Activated CD4-positive, CD25-positive, alpha-beta regulatory T cell treated with anti-CD3 and anti-CD28 coated beads, Interleukin-2, amount 50 U/mL, for 16 hours (primary cell): Measurements from ENCODE around the gene SLCO2B1.

Experiments
- DNase-seq: peaks from one replicate; pipeline ENCODE4 v3.0.0-alpha.2; 2020; ENCODE audit warnings: low read depth, low spot score

The SLCO2B1 gene

DNA sequence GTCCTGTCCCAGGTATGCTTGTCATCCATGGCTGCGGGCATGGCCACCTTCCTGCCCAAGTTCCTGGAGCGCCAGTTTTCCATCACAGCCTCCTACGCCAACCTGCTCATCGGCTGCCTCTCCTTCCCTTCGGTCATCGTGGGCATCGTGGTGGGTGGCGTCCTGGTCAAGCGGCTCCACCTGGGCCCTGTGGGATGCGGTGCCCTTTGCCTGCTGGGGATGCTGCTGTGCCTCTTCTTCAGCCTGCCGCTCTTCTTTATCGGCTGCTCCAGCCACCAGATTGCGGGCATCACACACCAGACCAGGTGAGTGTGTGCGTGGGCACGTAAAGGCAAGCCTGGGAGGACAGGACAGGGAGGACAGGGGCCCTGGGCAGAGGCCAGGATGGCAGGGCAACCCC, 42.4 kb downstream of the SLCO2B1 start:
- DNase-seq: no peak

DNA sequence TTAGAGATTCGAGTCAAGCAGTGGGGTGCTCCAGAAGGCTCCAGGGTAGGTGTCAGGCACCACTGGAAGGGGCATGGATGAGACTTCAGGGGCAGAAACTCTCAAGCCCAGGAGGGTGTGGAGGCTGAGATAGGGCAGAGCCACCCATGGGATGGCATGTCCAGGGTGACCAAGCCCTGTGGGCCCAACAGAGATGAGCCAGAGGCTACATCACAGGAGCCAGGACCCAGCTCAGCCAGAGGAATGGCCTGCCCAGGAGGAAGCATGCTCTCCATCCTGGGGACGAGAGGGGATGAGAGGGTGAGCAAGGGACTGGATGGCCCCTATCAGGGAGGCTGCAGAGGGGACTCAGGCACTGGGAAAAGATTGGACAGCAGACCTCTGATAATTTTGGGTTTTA, 42.8 kb downstream of the SLCO2B1 start:
- no peak for DNase-seq

GRCh38 chr11:75194147-75194546, 43.2 kb downstream of the SLCO2B1 start:
- DNase-seq: no peak

DNA sequence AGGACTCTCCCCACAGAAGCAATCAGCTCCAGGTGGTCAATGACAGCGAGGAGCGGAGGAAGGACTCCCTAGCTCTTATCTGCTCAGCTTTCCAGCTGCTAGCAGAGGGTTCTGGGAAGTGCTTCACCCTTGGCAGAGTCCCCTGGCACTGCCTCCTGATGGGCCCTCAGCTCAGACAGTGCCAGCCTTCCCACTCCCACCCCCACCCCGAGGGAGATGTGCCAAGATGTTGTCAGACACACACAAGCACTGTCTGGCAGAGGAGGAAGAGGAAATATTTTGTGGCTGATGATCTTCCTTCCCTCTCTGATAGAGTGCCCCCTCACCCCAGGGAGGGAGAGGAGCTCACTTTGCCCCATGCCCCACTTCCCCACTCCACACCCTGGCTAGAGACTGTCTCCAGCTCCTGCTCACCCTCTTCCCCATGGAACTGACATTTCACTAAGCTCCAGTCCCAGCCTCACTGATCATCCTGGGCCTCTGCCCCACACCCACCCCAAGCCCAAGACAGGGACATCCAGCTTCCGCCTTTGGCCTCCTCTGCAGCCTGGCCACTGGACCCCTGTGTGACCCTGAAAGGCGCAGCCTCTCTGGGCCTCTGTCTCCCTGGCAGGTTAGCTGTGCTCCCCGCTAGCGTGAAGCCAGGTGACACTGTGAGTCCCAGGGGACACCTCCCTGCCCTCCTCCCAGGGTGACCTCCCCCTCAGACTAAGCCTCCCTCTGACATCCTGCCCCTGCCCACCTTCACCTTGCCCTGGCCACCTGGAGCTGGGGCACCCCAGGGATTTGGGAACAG, 44.5 kb downstream of the SLCO2B1 start:
- no peak for DNase-seq

- DNase-seq: no peak
Measured at GRCh38 chr11:75196426-75196825, 45.5 kb downstream of the SLCO2B1 start.

DNA sequence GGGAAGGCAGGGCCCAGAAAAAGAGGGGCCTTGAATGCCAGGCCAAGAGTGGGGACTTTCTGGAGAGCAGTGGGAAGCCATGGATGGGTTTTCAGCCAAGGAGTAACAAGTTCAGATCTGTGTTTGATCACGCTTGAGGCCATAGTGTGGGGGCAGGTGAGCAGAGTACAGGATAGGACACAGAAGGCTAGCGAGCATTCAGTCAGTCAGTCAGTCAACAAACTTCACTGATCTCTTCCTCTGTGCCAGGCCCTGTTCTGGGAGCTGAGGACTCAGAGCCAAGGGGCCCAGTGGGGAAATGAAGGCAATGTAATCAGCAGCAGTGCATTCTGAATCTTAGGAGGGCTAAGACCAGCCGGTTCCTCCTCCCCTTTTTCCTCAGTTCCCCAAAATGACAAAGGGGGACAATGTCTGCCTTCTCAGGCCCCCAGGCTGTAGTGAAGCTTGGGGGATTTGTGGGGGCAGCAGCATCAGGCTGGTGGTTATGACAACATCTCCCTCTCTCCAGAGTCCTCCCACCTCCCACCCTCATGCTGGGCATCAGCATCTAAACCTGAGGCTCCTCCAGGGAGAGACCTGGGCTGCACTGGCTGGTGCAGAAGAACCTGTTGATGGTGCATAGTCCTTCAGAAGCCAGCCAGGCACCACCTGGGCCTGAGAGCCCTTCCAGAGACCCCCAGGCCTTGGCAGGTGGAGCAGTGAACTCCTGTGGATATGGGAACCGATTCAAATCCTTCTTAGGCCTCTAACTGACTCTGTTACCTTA, 46.8 kb downstream of the SLCO2B1 start:
- no peak for DNase-seq

GRCh38 chr11:75198278-75198973, 47.5 kb downstream of the SLCO2B1 start:
- no peak for DNase-seq

DNA sequence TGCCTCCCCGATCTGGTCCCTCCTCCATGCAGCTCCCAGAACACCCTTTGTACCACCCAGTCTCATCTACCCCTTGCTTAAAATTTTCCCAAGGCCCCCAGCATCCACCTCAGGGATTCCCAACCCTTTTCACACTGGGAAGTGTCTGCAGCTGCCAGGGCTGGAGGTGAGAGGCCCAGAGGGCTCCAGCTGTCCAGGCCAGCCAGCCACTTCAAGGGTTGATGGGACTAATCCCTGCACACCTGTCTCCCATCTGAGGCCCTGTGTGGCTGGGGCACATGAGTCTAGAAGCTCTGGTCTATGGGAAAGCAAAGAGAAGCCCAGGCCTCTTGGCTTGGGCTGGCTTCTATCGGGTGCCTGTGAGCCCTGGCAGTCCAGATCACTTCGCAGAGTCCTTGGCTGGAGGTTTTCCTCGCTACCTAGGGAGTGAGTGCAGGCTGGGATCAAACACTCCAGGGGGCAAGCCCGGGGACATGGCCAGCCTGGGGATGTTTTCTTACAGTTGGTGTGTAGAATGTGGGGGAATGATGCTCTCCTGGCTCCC, 48.6 kb downstream of the SLCO2B1 start:
- DNase-seq: no peak

GRCh38 chr11:75200051-75200450, 49.1 kb downstream of the SLCO2B1 start:
- no peak for DNase-seq

- no peak for DNase-seq
Measured at GRCh38 chr11:75200531-75200930, 49.6 kb downstream of the SLCO2B1 start.

- no peak for DNase-seq
Measured at GRCh38 chr11:75201771-75202170, 50.9 kb downstream of the SLCO2B1 start.

DNA sequence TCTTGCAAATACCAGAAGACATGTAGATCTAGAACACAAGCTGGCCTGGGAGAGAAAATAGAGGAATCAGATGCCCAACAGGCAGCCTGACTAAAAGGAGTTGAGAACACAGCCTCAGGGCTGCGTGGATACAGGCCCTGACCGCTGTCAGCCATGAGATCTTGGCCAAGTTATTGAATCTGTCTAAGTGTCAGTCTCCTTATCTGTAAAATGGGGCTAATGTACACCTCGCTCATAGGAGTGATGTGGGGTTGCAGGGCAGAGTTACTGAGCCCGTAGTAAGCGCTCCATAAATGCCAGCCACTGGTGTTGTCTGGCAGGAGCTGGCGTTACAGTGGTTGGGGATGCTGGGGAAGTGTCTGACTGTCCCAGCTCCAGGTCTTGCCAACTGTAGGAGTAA, 51.3 kb downstream of the SLCO2B1 start:
- no peak for DNase-seq

DNA sequence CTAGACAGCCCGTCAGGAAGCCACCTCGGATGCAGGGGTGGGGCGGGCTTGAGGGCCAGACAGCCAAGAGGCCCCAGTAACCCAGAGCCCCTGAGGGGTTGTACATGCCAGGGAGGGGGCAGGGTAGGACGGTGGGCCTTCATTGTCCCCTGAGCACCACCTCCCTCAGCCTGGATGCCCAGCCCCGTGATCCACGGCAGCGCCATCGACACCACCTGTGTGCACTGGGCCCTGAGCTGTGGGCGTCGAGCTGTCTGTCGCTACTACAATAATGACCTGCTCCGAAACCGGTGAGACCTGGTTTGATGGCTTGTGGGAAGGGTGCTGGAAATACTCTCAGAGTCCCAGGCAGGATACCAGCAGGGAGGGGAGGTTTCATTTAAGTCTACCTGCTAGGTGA, 52.2 kb downstream of the SLCO2B1 start:
- no peak for DNase-seq

DNA sequence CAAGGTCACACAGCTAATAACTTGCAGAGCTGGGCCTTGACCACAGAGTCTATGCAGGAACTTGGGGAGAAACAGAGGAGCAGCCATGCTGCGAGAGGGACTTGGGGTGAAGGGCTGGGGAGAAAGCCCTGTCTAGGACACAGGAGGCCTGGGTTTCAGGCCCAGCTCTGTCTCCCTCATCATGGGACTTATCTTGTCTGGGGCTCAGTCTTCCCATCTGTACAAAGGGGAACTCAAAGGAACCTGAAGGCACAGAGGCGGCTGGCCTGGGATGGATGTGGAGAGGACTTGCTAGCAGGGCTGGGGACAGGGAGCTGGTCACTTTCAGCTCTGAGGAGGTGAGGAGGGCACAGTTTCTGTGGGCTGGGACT, 52.7 kb downstream of the SLCO2B1 start:
- DNase-seq: no peak

GRCh38 chr11:75204012-75204674, 53.2 kb downstream of the SLCO2B1 start:
- DNase-seq: no peak

- peak; percentile 73 for DNase-seq
Measured at GRCh38 chr11:75204685-75205563, 54.0 kb downstream of the SLCO2B1 start.

DNA sequence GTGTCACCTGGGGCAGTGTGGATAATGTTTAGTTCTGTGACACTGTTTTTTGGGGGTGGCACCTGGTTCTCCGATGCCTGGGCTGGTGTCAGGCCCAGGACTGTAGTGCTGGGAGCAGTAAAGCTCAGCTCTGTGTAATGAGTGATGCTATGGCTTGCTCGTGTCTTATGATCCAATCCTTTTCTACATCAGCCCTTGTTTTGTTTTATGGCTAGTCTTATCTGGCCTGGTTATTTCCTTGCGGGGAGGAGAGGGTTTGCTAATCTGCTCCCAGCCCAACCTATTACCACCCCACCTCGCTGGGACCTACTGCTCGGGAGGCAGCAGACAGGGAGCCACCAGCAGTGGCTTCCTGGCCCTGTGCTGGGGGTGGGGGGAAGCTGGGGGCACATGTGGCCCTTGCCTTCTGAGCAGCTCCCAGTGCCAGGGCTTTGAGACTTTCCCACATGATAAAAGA, 54.7 kb downstream of the SLCO2B1 start:
- DNase-seq: no peak

DNA sequence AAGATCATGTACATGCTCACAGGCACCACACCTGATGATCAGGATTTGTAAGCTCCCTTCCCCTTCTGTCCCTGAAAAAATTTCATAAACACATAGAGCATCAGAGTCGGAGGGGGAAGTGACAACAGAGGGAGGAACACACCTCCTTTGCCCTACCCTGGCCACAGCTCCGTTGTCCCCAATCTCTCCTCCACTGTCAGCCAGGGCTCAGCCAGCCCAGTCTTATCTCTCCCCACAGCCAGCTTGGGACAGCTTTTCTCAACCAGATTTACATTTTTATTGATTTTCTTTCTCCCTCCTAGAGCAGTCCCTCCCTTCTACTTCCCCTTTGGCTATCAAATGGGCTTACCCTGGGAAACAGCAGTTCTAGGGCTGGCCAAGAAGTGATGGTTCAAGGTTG, 57.5 kb downstream of the SLCO2B1 start:
- DNase-seq: no peak

- DNase-seq: no peak
Measured at GRCh38 chr11:75212411-75212810, 61.5 kb downstream of the SLCO2B1 start.

DNA sequence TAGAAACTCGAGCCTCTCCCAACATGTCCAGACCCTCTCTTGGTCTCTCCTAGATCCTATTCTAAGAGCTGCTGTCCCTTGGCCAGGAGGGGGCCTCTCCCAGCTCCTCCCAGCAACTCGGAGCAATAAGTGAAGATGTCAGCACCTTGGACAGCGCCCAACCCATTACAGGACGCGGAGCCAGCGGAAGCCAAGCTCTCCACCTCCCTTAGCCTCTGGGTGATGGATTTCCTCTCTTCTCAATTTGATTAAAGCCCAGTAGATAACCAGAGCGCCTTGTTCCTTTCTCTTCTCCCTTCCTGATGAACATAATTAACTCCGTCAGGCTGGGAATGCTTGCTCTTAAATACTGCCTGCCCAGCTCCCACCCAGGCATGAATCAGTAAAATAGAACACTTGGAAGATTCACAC, 63.5 kb downstream of the SLCO2B1 start:
- DNase-seq: peak; percentile 46

GRCh38 chr11:75214843-75215242, 63.9 kb downstream of the SLCO2B1 start:
- no peak for DNase-seq
